Sigmoid colon (tissue), 7 donors: ENCODE measurements around the gene TMEM135. TPM values are rescaled to one million over a fixed set of nuclear protein-coding genes. Genes with fewer than 3 reads are reported as not detected.
"Not testable (repeated sequence)": the region's sequence is repeated elsewhere in the genome, so short reads cannot be mapped to it uniquely, and the experiment has no call there.

Source experiments
- DNase-seq: peaks from one replicate; pipeline ENCODE4 v3.0.0-alpha.2; 2019
- H3K27ac ChIP-seq, 4 donors: fragments of 200-600 bp; sonication (generic); one replicate each; pipeline ENCODE4 v1.5.1; 2016 to 2019; ENCODE audit warnings: mild to moderate bottlenecking in 1 of 4
- H3K27me3 ChIP-seq, 3 donors: fragments of 200-600 bp; sonication (generic); one replicate each; pipeline ENCODE4 v1.5.1; 2019; ENCODE audit warnings: mild to moderate bottlenecking in 1 of 3
- H3K36me3 ChIP-seq, 4 donors: fragments of 200-600 bp; sonication (generic); one replicate each; pipeline ENCODE4 v1.5.1; 2016 to 2019
- H3K4me1 ChIP-seq, 4 donors: fragments of 200-600 bp; sonication (generic); one replicate each; pipeline ENCODE4 v1.5.1; 2017 to 2019
- H3K4me3 ChIP-seq, 4 donors: fragments of 200-600 bp; sonication (generic); one replicate each; pipeline ENCODE4 v1.5.1; 2017 to 2019; ENCODE audit warnings: mild to moderate bottlenecking in 2 of 4, moderate library complexity in 1 of 4
- H3K9me3 ChIP-seq, 4 donors: fragments of 200-600 bp in 3 of 4; sonication (generic) in 3 of 4; one replicate each; pipeline versions ENCODE4 v1.5.1 to v1.6.1; 2013 to 2019
- CTCF ChIP-seq, 4 experiments: fragments of 450-650 bp in 3 of 4; fragments of 200-600 bp in 1 of 4; IDR thresholded peaks; one replicate each; pipeline ENCODE4 v1.5.1; 2016 to 2019; ENCODE audit warnings: antibody characterized with exemption in 4 of 4, mild to moderate bottlenecking in 3 of 4, moderate library complexity in 2 of 4
- EP300 ChIP-seq, 4 donors: sonication (generic); formaldehyde crosslinking; IDR thresholded peaks; one replicate each; pipeline ENCODE4 v1.6.1; 2017; ENCODE audit warnings: antibody characterized with exemption in 4 of 4
- POLR2A ChIP-seq, 2 donors: fragments of 450-650 bp; IDR thresholded peaks; one replicate each; pipeline ENCODE4 v1.6.1; 2016; ENCODE audit warnings: antibody characterized with exemption in 2 of 2, mild to moderate bottlenecking in 2 of 2, moderate library complexity in 2 of 2
- POLR2AphosphoS5 ChIP-seq, 4 donors: sonication (generic); formaldehyde crosslinking; IDR thresholded peaks; one replicate each; pipeline ENCODE4 v1.6.1; 2017; ENCODE audit warnings: antibody characterized with exemption in 4 of 4
- WGBS, 2 donors: extraction: QIAGEN DNeasy Blood & Tissue Kit; methylation state at CpG; one replicate each; pipeline ENCODE4 v1.1.7; 2013; 5-methylcytosine and 5-hydroxymethylcytosine counted together
- intact Hi-C: fragments of 100-400 bp; cut with DNase I; formaldehyde crosslinking; loops from one replicate; pipeline ENCODE4 v1.15.1; 2023
- polyA plus RNA-seq, 3 donors: library from polyadenylated mRNA; stranded (reverse); fragments of 200-250 nt; gene quantifications; one replicate each; pipeline ENCODE4 v1.2.3, GENCODE V29; 2013
- total RNA-seq, 4 donors: library from RNA; depleted of rRNA; stranded (reverse); fragments of >200 nt; gene quantifications; one replicate each; pipeline ENCODE4 v1.1.0, GENCODE V29; 2016
- donor health status: healthy with polysubstance abuse.
- donor health status: Bipolar disorder and iron deficiency.
- donor health status: healthy.

The TMEM135 gene
- total and polyA plus RNA-seq, 7 donors: 4.8 to 36.2 (median 20.0) TPM

GRCh38 chr11:87156970-87157369 is 119.2 kb downstream of the TMEM135 start:
- Histone ChIP-seq H3K36me3 (no peaks in the 10 kb centered on the region), H3K4me3 (no peak overlapping the region), H3K9me3 (no peaks in the 10 kb centered on the region), H3K27me3 (no peaks in the 10 kb centered on the region), H3K27ac (no peak overlapping the region), H3K4me1 (no peaks in the 10 kb centered on the region)
- TF ChIP-seq EP300 (IDR thresholded peaks at IDR 0.05) (no peak), POLR2A (IDR thresholded peaks at IDR 0.05) (no peak), CTCF (IDR thresholded peaks at IDR 0.05) (no peak), POLR2AphosphoS5 (IDR thresholded peaks at IDR 0.05) (no peak)
- no peak for DNase-seq
- 95 to 96% methylated on average over 2 of the region's 2 CpGs for WGBS, 2 donors
- intact Hi-C loops: no loop called here

GRCh38 chr11:87169076-87169475 is 131.3 kb downstream of the TMEM135 start:
- H3K27ac ChIP-seq, H3K4me3 ChIP-seq, H3K27me3 ChIP-seq, intact Hi-C loops, H3K36me3 ChIP-seq, H3K9me3 ChIP-seq, DNase-seq: not testable (repeated sequence)
- WGBS, 2 donors: 97 to 98% methylated on average over 3 of the region's 3 CpGs
- H3K4me1 ChIP-seq: peaks cover 0 to 17% (median 11%) of the 10 kb centered on the region in 4 donors

- peaks cover 0 to 29% (median 11%) of the 10 kb centered on the region in 4 donors for H3K4me1 ChIP-seq
- no peak for DNase-seq
- no peaks in the 10 kb centered on the region for H3K36me3 ChIP-seq
- TF ChIP-seq CTCF (IDR thresholded peaks at IDR 0.05): no peak
- TF ChIP-seq POLR2AphosphoS5 (IDR thresholded peaks at IDR 0.05): peak in 2 of 4 donors; percentile 35 to 43
- 78 to 79% methylated on average over 3 of the region's 3 CpGs for WGBS, 2 donors
- H3K27me3 ChIP-seq: no peaks in the 10 kb centered on the region
- peak overlapping the region in 2 of 4 donors; percentile 19 to 20 for H3K27ac ChIP-seq
- intact Hi-C loops: no loop called here
- no peak overlapping the region for H3K4me3 ChIP-seq
- no peaks in the 10 kb centered on the region for H3K9me3 ChIP-seq
Measured at GRCh38 chr11:87173185-87174039, 135.7 kb downstream of the TMEM135 start.

GRCh38 chr11:87174870-87175269 is 137.1 kb downstream of the TMEM135 start:
- no peaks in the 10 kb centered on the region for H3K9me3 ChIP-seq
- no peaks in the 10 kb centered on the region for H3K27me3 ChIP-seq
- TF ChIP-seq POLR2AphosphoS5 (IDR thresholded peaks at IDR 0.05) (no peak), POLR2A (IDR thresholded peaks at IDR 0.05) (no peak), EP300 (IDR thresholded peaks at IDR 0.05) (no peak), CTCF (IDR thresholded peaks at IDR 0.05) (no peak)
- H3K4me3 ChIP-seq: no peak overlapping the region
- H3K27ac ChIP-seq: no peak overlapping the region
- peaks cover 0 to 29% (median 11%) of the 10 kb centered on the region in 4 donors for H3K4me1 ChIP-seq
- intact Hi-C loops: no loop called here
- no peaks in the 10 kb centered on the region for H3K36me3 ChIP-seq
- no peak for DNase-seq

GRCh38 chr11:87176044-87176443 is 138.3 kb downstream of the TMEM135 start:
- H3K27me3 ChIP-seq: no peaks in the 10 kb centered on the region
- no peak overlapping the region for H3K4me3 ChIP-seq
- no peak for DNase-seq
- peaks cover 0 to 34% (median 13%) of the 10 kb centered on the region in 4 donors for H3K4me1 ChIP-seq
- H3K36me3 ChIP-seq: no peaks in the 10 kb centered on the region
- H3K9me3 ChIP-seq: no peaks in the 10 kb centered on the region
- H3K27ac ChIP-seq: no peak overlapping the region
- WGBS, 2 donors: 91 to 96% methylated on average over 2 of the region's 2 CpGs
- intact Hi-C loops: no loop called here
- no peak for TF ChIP-seq CTCF (IDR thresholded peaks at IDR 0.05)
- no peak for TF ChIP-seq POLR2AphosphoS5 (IDR thresholded peaks at IDR 0.05)
- no peak for TF ChIP-seq POLR2A (IDR thresholded peaks at IDR 0.05)
- no peak for TF ChIP-seq EP300 (IDR thresholded peaks at IDR 0.05)
